MV-4-11 (cell line): ENCODE data around the gene TRIP13.

ENCODE experiments used
- DNase-seq: peaks from one replicate; lab custom pipeline; 2025; lab: John Stamatoyannopoulos, UW

Gene TRIP13

GRCh38 chr5:854966-855743 lies 37.5 kb upstream of the TRIP13 start:
- DNase-seq, result no peak

GRCh38 chr5:855771-856530 lies 36.7 kb upstream of the TRIP13 start:
- no peak for DNase-seq

- DNase-seq, result no peak
Measured at GRCh38 chr5:856531-857425, 35.9 kb upstream of the TRIP13 start.

- no peak for DNase-seq
Measured at GRCh38 chr5:858726-859125, 34.0 kb upstream of the TRIP13 start.

- DNase-seq, result no peak
Measured at GRCh38 chr5:859391-859790, 33.3 kb upstream of the TRIP13 start.

GRCh38 chr5:859798-860296 lies 32.8 kb upstream of the TRIP13 start:
- DNase-seq, result no peak

GRCh38 chr5:860506-861150 lies 32.1 kb upstream of the TRIP13 start:
- no peak for DNase-seq

- DNase-seq, result no peak
Measured at GRCh38 chr5:861442-862366, 31.0 kb upstream of the TRIP13 start.

- DNase-seq, result no peak
Measured at GRCh38 chr5:862367-863243, 30.1 kb upstream of the TRIP13 start.

GRCh38 chr5:863244-863805 lies 29.4 kb upstream of the TRIP13 start:
- no peak for DNase-seq

GRCh38 chr5:864492-865167 lies 28.1 kb upstream of the TRIP13 start:
- no peak for DNase-seq

GRCh38 chr5:865168-865521 lies 27.5 kb upstream of the TRIP13 start:
- DNase-seq, result no peak

GRCh38 chr5:865771-866170 lies 26.9 kb upstream of the TRIP13 start:
- no peak for DNase-seq

GRCh38 chr5:867300-867870 lies 25.3 kb upstream of the TRIP13 start:
- no peak for DNase-seq

GRCh38 chr5:868428-869135 lies 24.1 kb upstream of the TRIP13 start:
- DNase-seq, result no peak

GRCh38 chr5:870956-871355 lies 21.7 kb upstream of the TRIP13 start:
- DNase-seq, result no peak

GRCh38 chr5:871596-872298 lies 20.9 kb upstream of the TRIP13 start:
- no peak for DNase-seq
